ENCODE results near the gene AFAP1L2.
"Not testable (repeated sequence)": the region's sequence is repeated elsewhere in the genome, so short reads cannot be mapped to it uniquely, and the experiment has no call there.

The AFAP1L2 gene

GRCh38 chr10:114359041-114359952 lies 45.0 kb downstream of the AFAP1L2 start:
- DNase-seq, result no peak

DNA sequence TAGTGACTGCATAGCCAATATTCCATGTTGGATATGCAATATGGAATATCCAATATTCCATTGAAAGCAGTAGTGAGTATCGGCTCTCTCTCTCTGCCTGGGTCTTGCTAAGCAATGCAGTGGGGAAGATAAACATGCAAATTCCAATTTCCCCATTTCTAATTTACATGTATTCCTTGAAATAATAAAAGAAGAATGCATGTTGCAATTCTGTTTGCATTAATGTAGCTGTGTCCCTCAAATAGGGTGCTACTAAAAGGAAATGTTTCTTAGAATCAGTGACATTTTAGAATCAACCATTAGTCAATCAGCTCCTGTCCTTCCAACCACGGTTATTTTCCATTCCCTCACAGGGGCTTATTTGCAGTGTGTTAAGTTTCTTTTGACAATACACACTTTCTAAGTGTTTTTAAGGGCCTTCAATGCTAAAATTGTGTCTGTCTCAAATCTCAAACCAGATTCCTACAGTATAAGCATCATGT lies 46.7 kb downstream of the AFAP1L2 start:
- no peak for DNase-seq

GRCh38 chr10:114356751-114357514 lies 47.4 kb downstream of the AFAP1L2 start:
- DNase-seq, result no peak

DNA sequence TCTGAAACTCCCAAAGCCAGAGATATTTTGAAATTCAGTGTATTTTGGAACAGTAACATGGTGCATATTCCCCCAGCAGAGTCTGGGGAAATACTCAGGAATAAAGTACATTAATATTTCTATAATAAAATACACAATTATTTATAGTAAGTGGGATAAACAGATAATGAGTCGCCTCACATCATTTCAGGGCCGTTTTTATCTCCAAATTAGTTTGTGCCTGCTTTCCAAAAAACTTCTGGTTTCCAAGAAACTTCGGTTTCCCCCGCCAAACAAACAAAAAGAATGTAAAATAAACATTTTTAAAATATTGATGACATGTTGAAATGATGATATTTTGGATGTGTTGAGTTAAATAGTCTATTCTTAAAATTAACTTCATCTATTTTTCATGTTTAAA lies 48.2 kb downstream of the AFAP1L2 start:
- no peak for DNase-seq

DNA sequence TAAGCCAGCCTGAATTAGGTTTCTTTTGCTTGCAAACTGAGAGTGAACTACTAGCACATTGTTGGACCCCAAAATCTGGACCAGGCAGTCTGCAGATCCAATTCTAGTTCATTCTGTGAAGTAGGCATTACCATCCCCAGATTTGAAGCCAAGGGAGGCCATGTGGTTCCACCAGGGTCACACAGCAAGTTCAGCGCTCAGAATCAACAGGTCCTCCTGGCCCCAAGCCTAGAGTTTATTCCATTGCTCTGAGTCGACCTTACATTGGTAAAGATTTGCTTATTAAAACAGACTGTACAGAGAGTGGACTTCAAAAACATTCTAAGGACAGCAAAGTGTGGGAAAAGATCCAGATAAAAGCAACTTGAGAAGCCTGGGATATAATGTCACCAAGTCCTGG lies 50.9 kb downstream of the AFAP1L2 start:
- DNase-seq, result no peak

DNA sequence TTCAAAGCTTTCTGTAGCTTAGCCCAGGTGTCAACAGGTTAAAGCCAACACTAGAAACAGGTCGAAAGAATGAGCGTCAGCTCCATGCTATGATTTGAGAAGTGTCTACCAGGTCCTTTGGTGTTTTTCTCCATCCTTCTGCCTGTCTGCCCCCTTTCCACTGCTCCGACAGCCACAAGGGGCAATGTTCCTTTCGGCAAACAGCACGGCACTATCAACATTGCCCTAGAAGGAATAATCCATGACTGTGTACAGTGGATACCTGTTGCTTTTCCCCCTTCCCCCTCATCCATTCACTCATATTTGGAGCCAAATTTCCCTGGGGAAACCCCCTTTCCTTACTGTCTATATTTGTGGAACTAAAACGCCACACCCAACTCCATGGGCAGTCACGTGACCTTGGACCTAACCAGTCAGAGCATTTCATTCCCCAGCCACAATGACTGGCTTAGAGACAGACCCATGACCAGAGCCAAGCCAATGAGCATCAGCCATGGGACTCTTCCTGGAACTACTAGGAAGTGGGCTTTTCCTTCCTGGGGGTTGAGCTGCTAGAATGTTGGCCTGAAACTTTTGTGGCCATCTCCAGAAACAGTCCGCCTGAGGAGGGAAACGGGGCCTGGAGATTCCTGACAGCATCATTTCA lies 51.5 kb downstream of the AFAP1L2 start:
- DNase-seq, result no peak

- DNase-seq, result no peak
These were observed 53.6 kb downstream of the AFAP1L2 start for GRCh38 chr10:114350751-114351150.

- no peak for DNase-seq
These were observed 54.6 kb downstream of the AFAP1L2 start for GRCh38 chr10:114349522-114350215.

DNA sequence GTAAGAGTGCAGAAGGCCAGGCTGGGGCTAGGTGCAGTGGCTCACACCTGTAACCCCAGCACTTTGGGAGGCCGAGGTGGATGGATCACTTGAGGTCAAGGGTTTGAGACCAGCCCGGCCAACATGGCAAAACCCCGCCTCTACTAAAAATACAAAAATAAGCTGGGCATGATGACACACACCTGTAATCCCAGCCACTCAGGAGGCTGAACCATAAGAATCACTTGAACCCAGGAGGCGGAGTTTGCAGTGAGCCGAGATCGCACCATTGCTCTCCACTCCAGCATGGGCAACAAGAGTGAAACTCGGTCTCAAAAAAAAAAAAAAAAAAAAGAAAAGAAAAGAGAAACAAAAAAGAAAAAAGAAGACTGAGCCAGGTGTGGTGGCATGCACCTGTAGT lies 55.2 kb downstream of the AFAP1L2 start:
- DNase-seq, result not testable (repeated sequence)

DNA sequence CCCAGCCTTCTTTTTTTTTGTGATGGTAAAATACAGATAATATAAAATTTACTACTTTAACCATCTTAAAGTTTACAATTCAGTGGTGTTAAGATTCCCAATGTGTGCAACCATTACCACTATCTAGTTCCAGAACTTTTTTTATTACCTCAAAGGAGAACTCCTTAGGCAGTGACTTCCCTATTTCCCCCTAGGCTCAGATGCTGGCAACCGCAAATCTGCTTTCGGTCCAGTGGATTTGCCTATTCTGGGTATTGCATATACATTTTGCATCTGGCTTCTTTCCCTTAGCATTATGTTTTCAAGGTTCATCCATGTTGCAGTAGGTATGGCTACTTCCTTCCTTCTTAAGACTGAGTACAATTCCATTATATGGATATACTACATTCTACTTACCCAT lies 56.5 kb downstream of the AFAP1L2 start:
- no peak for DNase-seq

GRCh38 chr10:114347241-114347640 lies 57.1 kb downstream of the AFAP1L2 start:
- DNase-seq, result no peak

DNA sequence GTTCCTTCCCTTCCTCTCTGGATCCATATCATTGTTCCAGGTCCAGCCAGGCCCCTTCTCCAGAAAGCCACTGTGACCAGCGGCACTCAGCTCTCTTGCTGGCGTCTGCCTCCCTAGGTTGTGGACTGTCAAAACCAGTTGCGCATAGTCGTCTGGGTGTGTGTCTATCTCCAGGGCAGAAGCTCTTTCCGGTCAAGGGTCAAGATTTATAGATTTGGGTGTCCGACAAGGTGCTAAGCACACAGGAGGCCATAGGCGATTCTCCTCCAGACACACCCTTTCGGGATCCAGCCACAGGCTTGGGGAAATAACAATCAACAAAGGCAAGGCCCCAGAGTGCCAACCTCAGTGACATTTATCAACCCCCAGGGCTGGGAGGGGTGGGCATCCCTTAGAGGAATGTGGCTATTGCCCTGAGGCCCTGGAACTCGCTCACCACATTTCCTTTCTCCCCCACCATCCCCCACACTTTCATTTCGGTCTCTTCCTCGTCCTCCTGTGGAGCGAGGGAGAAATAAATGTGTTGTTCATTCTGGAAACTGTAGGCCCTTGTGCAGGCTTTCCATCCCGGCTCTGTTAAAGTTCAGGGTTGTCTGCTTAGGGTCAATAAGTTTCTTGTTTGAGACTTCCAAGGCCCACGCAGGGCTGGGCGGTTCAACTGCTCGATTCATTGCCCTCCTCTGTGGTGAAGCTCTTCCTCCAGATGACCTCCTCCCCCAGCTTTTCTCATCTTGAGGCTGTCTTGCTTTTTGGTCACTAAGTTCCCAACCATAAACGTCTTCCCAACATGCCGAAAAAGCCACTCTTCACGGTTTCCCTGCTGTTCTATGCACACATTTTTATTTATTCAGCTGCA lies 57.9 kb downstream of the AFAP1L2 start:
- DNase-seq, result no peak

DNA sequence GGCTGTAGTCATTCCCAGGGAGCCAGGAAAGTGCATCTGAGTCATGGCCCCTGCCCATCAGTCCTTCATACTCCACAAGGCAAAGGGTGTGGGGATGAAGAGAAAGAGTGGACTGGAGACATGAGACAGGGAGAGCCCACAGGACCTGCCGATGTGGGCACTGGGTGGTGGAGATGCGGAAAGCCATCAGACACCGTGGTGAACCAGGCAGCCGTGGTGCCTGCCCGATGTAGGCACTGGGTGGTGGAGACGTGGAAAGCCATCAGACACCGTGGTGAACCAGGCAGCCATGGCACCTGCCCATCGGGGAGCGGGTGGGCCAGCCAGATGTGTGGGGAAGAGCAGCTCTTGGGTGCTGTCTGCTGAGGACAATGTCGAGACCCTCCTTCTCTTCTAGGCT lies 58.6 kb downstream of the AFAP1L2 start:
- DNase-seq, result no peak

GRCh38 chr10:114343623-114344505 lies 60.4 kb downstream of the AFAP1L2 start:
- no peak for DNase-seq

DNA sequence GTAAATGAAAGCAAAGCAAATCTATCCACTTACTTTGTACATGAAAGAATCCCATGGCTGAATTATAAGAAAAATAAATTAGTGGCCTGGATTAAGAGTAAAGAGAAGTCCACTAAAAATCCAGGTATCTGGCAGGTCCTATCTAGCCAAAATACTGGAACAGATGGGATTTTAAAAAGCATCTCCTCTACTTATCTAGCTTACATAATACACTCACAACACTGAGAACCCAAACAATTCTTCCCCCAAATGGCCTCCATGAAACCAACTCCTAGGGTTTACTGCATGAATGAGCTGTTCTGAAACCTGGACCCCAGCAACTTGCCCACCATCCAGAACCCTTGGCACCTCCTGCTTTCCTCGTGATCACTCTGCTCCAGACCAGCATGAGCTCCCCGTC lies 61.3 kb downstream of the AFAP1L2 start:
- DNase-seq, result no peak

GRCh38 chr10:114340816-114341215 lies 63.5 kb downstream of the AFAP1L2 start:
- no peak for DNase-seq

DNA sequence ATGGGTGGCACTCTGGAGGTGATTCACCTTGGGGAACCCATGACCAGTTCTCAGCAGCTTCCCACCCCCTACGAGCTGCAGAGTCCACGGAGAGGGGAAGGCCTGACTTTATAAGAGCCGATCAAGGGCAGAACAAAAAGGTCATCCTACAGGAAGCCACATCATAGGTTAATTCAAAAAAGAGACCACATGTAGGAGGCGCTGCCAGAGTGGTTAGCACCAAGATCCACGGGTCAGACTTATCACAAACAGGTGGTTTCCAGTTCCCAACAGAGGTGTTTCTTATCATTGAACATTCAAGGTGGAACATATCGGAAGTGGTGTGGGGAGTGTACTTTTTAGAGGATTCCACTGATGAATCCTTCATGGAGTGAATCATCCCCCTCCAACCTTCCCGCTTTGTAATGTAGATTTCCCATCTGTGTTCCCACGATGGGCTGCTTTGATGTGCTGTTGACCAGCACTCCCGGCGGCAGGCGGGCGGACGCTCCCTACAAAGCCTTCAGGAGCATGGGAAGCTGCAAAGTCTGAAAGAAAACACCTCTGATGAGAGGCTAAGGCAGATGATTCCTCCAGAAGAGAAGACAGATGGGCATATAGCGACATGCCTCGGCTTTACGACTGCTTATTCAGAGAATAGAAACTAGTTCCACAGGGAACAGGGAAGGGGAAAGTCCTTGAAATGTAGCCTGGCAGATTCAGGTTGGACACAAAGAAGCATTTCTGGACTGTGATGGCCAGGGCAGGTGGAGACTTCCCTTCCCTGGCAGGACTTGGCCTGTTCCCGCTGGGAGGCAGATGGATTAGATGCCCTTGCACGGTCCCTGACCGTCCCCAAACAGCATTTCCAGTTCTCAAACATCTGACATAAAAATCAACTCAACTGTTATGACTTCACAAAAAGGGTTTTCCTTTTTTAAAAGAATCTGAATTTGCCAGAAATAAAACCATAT lies 66.5 kb downstream of the AFAP1L2 start:
- no peak for DNase-seq

GRCh38 chr10:114336823-114337509 lies 67.3 kb downstream of the AFAP1L2 start:
- no peak for DNase-seq

GRCh38 chr10:114335614-114336013 lies 68.7 kb downstream of the AFAP1L2 start:
- no peak for DNase-seq
